SH-SY5Y (cell line): ENCODE data around the gene XRCC5.

ENCODE experiments used
- GATA2 ChIP-seq: IDR thresholded peaks from 2 replicates; pipeline ENCODE4 v1.6.1; 2011; ENCODE audit warnings: mild to moderate bottlenecking, low read depth, low read length
- GATA3 ChIP-seq: IDR thresholded peaks from 2 replicates; pipeline ENCODE4 v1.6.1; 2011; ENCODE audit warnings: low read depth, mild to moderate bottlenecking, low read length, moderate library complexity

- TF ChIP-seq GATA2 (no peak), GATA3 (no peak)
These were observed 50.0 kb downstream of the XRCC5 start for GRCh38 chr2:216159144-216159543.
